22Rv1 (cell line): ENCODE measurements around the gene ATP1B3.

Experiments used
- H3K27ac ChIP-seq: fragments of 450-650 bp; 2 replicates; pipeline ENCODE4 v1.5.1; 2017
- ZFX ChIP-seq: fragments of 450-650 bp; IDR thresholded peaks from 2 replicates; pipeline ENCODE4 v1.6.1; 2017; ENCODE audit warnings: antibody characterized with exemption, borderline replicate concordance
- TF ChIP-seq, protein P1 (sequence below): fragments of 450-650 bp; IDR thresholded peaks from 2 replicates; pipeline ENCODE4 v1.5.1; 2017; ENCODE audit warnings: mild to moderate bottlenecking

The ATP1B3 gene

DNA sequence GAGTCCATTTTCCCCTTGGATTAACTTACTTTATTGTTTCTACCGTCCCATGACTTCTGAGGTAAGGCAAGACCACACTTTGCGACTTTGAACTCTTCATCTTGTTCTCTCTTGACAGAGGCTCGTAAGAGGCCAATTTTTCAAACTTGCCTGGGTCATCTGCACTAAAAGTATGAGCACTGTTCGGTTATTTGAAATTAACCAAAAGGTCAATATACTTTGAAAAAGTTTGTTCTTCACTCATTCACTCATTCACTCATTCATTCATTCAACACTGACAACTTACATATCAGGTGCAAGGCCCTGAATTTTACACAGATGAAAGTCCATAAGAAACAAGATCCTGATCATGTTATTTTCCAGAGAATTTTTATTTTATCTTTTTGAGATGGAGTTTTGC is 57.9 kb downstream of the ATP1B3 start:
- TF ChIP-seq ZFX = no peak
- H3K27ac ChIP-seq = no peak overlapping the region

- TF ChIP-seq ZFX = no peak
- TF ChIP-seq, protein P1, sequence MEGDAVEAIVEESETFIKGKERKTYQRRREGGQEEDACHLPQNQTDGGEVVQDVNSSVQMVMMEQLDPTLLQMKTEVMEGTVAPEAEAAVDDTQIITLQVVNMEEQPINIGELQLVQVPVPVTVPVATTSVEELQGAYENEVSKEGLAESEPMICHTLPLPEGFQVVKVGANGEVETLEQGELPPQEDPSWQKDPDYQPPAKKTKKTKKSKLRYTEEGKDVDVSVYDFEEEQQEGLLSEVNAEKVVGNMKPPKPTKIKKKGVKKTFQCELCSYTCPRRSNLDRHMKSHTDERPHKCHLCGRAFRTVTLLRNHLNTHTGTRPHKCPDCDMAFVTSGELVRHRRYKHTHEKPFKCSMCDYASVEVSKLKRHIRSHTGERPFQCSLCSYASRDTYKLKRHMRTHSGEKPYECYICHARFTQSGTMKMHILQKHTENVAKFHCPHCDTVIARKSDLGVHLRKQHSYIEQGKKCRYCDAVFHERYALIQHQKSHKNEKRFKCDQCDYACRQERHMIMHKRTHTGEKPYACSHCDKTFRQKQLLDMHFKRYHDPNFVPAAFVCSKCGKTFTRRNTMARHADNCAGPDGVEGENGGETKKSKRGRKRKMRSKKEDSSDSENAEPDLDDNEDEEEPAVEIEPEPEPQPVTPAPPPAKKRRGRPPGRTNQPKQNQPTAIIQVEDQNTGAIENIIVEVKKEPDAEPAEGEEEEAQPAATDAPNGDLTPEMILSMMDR = no peak
- no peak overlapping the region for H3K27ac ChIP-seq
These were observed 61.6 kb downstream of the ATP1B3 start for GRCh38 chr3:141938011-141938500.

DNA sequence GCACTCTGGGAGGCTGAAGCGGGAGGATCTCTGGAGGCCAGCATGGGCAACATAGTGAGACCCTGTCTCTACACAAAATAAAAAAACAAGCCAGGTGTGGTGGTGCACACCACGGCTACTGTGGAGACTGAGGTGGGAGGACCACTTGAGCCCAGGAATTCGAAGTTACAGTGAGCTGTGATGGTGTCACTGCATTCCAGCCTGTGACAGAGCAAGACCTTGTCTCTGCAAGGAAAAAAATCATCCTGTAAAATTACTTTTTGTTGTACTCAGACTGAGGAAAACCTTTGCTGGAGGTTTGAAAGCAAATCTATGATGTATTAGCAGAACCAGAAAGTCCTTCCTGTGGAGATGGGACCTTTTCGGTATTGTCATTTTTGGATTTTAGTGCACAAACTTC is 63.3 kb downstream of the ATP1B3 start:
- H3K27ac ChIP-seq = peak overlapping the region; percentile 61
- TF ChIP-seq, protein P1 = no peak

- peak overlapping the region; percentile 61 for H3K27ac ChIP-seq
- TF ChIP-seq ZFX = no peak
- TF ChIP-seq, protein P1 = no peak
These were observed 63.8 kb downstream of the ATP1B3 start for GRCh38 chr3:141940194-141940776.

- peak overlapping the region; percentile 61 for H3K27ac ChIP-seq
These were observed 64.7 kb downstream of the ATP1B3 start for GRCh38 chr3:141941093-141941492.

GRCh38 chr3:141942006-141942405 is 65.6 kb downstream of the ATP1B3 start:
- H3K27ac ChIP-seq = no peak overlapping the region
- TF ChIP-seq ZFX = no peak
- TF ChIP-seq, protein P1 = no peak

More at GRCh38 chr3:141941093-141941492, 64.7 kb downstream of the ATP1B3 start:
- TF ChIP-seq ZFX = no peak
- TF ChIP-seq, protein P1 = no peak

- TF ChIP-seq, protein P1 = no peak
- TF ChIP-seq ZFX = no peak
- H3K27ac ChIP-seq = no peak overlapping the region
These were observed 69.5 kb downstream of the ATP1B3 start for GRCh38 chr3:141945726-141946485.
